ENCODE results near the gene LRBA. TPM values are rescaled to one million over a fixed set of nuclear protein-coding genes. Genes with fewer than 3 reads are reported as not detected.

Gene LRBA
- total RNA-seq, 1 experiment from 2014 or later = 69.1 TPM

GRCh38 chr4:150237110-150237872, 777.8 kb downstream of the LRBA start:
- ChIA-PET POLR2A (no interaction called here), CTCF (no interaction called here)
- TF ChIP-seq FOXP1 (CRISPR knock-in tag; IDR thresholded peaks at IDR 0.05; ENCODE audit: borderline replicate concordance) (no peak), NFE2L1 (CRISPR knock-in tag; IDR thresholded peaks at IDR 0.05) (no peak), ZNF396 (CRISPR knock-in tag; IDR thresholded peaks at IDR 0.05; ENCODE audit: borderline replicate concordance) (no peak), E2F4 (CRISPR knock-in tag; IDR thresholded peaks at IDR 0.05; ENCODE audit: borderline replicate concordance, low read depth) (no peak), ZNF425 (CRISPR knock-in tag; conservative IDR thresholded peaks at IDR 0.05) (no peak), CBFB (CRISPR knock-in tag; IDR thresholded peaks at IDR 0.05; ENCODE audit: low read depth) (no peak), ETV6 (CRISPR knock-in tag; IDR thresholded peaks at IDR 0.05) (no peak), ZBTB21 (CRISPR knock-in tag; IDR thresholded peaks at IDR 0.05; ENCODE audit: borderline replicate concordance) (no peak), MYBL2 (CRISPR knock-in tag; IDR thresholded peaks at IDR 0.05) (no peak), IRF2 (CRISPR knock-in tag; IDR thresholded peaks at IDR 0.05; ENCODE audit: borderline replicate concordance, low read depth) (no peak), ELF4 (CRISPR knock-in tag; IDR thresholded peaks at IDR 0.05; ENCODE audit: low read depth) (no peak), NR1H2 (CRISPR knock-in tag; IDR thresholded peaks at IDR 0.05) (no peak), JAZF1 (CRISPR knock-in tag; IDR thresholded peaks at IDR 0.05) (no peak), ZNF281 (CRISPR knock-in tag; IDR thresholded peaks at IDR 0.05) (no peak), USF1 (CRISPR knock-in tag; IDR thresholded peaks at IDR 0.05) (no peak), FOXK1 (CRISPR knock-in tag; IDR thresholded peaks at IDR 0.05) (no peak)
- TF ChIP-seq, protein P1, sequence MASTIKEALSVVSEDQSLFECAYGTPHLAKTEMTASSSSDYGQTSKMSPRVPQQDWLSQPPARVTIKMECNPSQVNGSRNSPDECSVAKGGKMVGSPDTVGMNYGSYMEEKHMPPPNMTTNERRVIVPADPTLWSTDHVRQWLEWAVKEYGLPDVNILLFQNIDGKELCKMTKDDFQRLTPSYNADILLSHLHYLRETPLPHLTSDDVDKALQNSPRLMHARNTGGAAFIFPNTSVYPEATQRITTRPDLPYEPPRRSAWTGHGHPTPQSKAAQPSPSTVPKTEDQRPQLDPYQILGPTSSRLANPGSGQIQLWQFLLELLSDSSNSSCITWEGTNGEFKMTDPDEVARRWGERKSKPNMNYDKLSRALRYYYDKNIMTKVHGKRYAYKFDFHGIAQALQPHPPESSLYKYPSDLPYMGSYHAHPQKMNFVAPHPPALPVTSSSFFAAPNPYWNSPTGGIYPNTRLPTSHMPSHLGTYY (CRISPR knock-in tag; IDR thresholded peaks at IDR 0.05) = no peak
- TF ChIP-seq, protein P2, sequence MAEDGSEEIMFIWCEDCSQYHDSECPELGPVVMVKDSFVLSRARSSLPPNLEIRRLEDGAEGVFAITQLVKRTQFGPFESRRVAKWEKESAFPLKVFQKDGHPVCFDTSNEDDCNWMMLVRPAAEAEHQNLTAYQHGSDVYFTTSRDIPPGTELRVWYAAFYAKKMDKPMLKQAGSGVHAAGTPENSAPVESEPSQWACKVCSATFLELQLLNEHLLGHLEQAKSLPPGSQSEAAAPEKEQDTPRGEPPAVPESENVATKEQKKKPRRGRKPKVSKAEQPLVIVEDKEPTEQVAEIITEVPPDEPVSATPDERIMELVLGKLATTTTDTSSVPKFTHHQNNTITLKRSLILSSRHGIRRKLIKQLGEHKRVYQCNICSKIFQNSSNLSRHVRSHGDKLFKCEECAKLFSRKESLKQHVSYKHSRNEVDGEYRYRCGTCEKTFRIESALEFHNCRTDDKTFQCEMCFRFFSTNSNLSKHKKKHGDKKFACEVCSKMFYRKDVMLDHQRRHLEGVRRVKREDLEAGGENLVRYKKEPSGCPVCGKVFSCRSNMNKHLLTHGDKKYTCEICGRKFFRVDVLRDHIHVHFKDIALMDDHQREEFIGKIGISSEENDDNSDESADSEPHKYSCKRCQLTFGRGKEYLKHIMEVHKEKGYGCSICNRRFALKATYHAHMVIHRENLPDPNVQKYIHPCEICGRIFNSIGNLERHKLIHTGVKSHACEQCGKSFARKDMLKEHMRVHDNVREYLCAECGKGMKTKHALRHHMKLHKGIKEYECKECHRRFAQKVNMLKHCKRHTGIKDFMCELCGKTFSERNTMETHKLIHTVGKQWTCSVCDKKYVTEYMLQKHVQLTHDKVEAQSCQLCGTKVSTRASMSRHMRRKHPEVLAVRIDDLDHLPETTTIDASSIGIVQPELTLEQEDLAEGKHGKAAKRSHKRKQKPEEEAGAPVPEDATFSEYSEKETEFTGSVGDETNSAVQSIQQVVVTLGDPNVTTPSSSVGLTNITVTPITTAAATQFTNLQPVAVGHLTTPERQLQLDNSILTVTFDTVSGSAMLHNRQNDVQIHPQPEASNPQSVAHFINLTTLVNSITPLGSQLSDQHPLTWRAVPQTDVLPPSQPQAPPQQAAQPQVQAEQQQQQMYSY (CRISPR knock-in tag; IDR thresholded peaks at IDR 0.05) = no peak
- TF ChIP-seq, protein P3, sequence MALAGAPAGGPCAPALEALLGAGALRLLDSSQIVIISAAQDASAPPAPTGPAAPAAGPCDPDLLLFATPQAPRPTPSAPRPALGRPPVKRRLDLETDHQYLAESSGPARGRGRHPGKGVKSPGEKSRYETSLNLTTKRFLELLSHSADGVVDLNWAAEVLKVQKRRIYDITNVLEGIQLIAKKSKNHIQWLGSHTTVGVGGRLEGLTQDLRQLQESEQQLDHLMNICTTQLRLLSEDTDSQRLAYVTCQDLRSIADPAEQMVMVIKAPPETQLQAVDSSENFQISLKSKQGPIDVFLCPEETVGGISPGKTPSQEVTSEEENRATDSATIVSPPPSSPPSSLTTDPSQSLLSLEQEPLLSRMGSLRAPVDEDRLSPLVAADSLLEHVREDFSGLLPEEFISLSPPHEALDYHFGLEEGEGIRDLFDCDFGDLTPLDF (CRISPR knock-in tag; IDR thresholded peaks at IDR 0.05) = no peak
- Mint-ChIP-seq H3K27me3 (ENCODE audit: low read depth) (no peaks in the 10 kb centered on the region), H3K4me1 (peaks cover 26% of the 10 kb centered on the region), H3K9me3 (peaks cover 4% of the 10 kb centered on the region; the same call in 1 of the 2 replicates), H3K36me3 (no peaks in the 10 kb centered on the region), H3K4me3 (no peak overlapping the region), H3K27ac (no peak overlapping the region)
- DNase-seq (ENCODE audit: low spot score) = no peak
- no peak for ATAC-seq
